Stimulated activated CD8-positive, alpha-beta memory T cell treated with anti-CD3 and anti-CD28 coated beads, Interleukin-7, amount 100 ng/mL, for 4 hours (primary cell): Measurements from ENCODE around the gene TMEM217.
"Not testable (repeated sequence)": the region's sequence is repeated elsewhere in the genome, so short reads cannot be mapped to it uniquely, and the experiment has no call there.

Source experiments
- DNase-seq, 2 donors: peaks; one replicate each; pipeline ENCODE4 v3.0.0-alpha.2; 2020; ENCODE audit warnings: low read depth in 2 of 2

Gene TMEM217

GRCh38 chr6:37185949-37186720 lies 71.8 kb downstream of the TMEM217 start:
- DNase-seq = not testable (repeated sequence)

DNA sequence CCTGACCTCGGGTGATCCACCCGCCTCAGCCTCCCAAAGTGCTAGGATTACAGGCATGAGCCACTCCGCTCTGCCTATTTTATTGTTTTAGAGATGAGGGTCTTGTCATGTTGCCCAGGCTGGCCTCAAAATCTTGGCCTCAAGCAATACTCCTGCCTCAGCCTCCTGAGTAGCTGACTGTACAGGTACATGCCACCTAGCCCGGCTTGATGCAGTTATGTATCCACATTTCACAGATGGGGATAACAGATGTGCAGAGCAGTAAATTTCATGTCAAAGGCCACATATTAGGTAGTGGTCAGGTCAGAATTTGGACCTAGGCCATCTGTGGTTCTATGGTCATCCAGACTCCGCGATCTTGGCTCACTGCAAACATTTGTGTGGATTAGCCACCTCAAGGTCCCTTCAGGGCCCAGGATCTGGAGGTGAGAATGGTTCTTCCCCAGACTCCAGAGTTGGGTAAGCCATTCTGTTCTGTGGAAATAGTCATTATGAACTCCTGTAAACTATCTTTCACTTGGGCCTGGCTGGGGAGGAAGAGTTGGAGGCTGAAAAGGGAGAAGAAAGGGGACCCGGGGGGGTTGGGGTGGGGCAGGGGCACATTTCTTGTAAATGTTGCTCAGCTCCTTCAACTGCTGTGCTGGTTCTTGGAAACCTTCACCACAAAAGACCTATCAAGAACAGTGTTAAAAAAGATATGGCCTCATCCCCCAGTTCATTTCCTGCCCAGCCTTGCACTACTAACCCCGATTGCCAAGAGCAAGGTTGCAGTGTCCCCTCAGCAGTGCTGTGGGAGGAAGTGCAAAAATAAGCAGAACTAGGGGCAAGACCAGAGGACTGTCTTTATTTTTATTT lies 75.0 kb downstream of the TMEM217 start:
- DNase-seq = peak; percentile 55 to 66

GRCh38 chr6:37180610-37181009 lies 77.3 kb downstream of the TMEM217 start:
- DNase-seq = not testable (repeated sequence)

- DNase-seq = no peak
Measured at GRCh38 chr6:37180075-37180474, 77.9 kb downstream of the TMEM217 start.

DNA sequence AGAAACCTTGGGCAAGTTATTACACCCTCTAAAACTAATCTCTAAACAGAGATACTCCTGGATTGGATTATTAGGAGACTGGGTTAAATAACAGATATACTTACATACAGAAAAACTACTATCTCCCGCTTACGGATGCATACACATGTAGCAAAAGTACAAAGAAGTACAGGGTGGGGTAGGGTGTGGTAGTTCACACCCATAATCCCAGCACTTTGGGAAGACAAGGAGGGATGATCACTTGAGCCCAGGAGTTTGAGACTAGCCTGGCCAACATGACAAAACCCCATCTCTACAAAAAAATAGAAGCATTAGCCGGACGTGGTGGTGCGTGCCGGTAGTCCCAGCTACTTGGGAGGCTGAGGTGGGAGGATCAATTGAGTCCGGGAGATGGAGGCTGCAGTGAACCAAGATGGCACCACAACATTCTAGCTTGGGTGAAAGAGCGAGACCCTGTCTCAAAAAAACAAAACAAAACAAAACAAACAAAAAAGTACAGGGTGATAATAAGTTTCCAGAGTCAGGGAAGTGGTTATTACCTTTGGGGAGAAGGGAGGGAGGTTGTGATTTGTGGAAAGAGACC lies 79.9 kb downstream of the TMEM217 start:
- no peak for DNase-seq

DNA sequence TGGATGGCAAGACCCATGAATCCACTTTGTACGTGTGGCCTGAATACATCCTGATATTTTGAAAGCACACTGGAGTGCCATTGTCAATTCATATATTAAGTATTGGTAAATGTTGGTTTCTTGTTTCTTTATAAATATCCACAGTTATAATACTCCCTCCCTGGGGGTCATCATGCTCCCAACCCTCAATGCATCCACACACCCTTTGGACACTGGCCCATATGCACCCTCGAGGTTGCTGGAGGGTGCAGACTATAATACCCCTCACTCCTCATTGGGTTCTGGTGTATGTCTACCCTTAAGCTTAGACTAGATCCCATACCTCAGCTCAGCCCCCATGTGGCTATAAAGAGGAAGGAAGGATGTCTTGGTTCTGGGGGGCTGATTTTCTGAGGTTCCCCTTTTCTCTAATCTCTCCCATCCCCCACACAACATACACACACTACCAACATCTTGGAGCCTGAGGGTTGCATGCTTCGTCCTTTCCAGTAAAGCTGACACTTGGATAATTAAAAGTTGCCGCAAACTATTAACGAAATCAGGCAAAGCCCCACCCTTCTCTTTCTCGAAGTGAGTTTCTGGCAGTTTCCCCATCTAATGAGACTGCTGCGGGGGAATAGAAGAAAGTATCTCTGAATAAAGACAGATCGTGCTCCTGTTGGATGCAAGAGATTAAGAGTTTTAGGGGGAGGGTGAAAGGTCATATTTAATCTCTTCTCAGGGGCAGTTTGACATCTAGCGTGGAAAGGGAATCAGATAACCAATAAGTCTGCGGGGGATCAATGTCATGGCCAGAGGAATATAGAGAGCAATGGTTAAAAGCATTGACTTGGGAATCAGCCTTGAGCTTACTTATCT lies 80.6 kb downstream of the TMEM217 start:
- no peak for DNase-seq

DNA sequence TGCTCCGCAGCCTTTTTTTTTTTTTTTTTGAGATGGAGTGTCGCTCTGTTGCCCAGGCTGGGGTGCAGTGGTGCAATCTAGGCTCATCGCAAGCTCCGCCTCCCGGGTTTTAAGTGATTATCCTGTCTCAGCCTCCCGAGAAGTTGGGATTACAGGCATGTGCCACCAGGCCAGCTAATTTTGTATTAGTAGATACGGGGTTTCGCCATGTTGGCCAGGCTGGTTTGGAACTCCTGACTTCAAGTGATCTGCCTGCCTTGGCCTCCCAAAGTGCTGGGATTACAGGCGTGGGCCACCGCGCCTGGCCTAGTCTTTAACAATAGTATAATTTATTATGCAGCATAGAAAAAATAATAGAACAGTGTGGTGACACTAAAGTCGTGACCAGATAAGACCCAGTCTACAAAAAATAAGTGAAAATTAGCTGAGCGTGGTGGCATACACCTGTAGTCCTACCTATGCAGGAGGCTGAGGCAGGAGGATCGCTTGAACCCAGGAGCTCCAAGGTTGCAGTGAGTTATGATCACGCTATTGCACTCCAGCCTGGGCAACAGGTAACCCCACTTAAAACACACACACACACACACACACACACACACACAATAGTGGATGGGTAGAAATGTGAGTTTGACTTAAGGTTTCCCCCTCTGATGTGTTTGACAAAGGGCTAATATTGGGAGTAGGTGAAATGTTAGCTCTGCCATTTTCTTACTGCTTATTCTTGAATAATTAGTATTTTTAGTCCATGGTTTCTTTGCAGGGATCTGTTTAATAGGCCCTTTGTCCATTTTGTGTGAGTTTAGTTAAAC lies 81.5 kb downstream of the TMEM217 start:
- no peak for DNase-seq

DNA sequence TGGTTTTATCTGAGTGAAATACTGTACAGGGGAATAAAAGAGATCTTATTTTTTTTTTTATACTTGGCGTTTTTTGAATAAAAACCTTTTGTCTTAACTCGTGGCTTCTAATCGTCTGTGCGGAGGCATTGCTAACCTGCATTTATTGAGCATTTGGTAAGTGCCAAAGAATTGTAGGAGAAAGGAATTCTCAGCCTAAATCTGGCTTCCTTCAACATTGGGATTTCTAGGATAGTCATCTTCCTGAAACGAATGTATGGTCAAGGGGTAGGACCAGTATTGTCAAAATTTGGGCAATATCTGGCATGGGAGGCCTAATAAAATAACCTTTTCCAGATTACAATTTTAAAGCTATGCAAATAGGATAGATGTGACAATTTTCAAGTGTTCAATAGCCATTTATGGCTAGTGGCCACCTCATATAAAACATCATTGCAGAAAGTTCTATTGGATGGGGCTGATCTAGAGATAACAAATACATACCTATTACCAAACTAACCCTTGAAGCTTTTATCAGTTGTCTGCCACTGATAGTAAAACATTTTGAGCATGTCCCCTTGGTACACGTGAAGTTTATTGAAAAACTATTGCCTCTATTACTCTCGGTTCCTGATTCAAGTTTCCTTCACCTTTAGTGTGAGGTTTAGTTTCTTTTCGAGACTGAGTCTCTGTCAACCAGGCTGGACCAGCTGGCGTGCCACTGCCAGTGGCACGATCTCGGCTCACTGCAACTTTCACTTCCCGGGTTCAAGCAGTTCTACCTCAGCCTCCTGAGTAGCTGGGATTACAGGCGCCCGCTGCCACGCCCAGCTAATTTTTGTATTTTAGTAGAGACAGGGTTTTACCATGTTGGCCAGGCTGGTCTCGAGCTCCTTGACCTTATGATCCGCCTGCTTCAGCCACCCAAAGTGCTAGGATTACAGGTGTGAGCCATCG lies 82.3 kb downstream of the TMEM217 start:
- no peak for DNase-seq

GRCh38 chr6:37174515-37175331 lies 83.2 kb downstream of the TMEM217 start:
- DNase-seq = no peak

DNA sequence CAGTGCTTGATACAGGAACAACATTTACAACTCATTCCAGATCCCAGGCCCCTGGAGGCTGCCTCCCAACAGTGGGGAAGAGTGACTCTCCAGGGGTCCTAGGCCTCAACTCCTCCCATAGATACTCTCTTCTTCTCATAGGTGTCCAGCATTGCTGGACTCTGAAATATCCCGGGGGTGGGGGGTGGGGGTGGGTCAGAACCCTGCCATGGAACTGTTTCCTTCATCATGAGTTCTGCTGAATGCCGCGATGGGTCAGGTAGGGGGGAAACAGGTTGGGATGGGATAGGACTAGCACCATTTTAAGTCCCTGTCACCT lies 83.8 kb downstream of the TMEM217 start:
- no peak for DNase-seq

DNA sequence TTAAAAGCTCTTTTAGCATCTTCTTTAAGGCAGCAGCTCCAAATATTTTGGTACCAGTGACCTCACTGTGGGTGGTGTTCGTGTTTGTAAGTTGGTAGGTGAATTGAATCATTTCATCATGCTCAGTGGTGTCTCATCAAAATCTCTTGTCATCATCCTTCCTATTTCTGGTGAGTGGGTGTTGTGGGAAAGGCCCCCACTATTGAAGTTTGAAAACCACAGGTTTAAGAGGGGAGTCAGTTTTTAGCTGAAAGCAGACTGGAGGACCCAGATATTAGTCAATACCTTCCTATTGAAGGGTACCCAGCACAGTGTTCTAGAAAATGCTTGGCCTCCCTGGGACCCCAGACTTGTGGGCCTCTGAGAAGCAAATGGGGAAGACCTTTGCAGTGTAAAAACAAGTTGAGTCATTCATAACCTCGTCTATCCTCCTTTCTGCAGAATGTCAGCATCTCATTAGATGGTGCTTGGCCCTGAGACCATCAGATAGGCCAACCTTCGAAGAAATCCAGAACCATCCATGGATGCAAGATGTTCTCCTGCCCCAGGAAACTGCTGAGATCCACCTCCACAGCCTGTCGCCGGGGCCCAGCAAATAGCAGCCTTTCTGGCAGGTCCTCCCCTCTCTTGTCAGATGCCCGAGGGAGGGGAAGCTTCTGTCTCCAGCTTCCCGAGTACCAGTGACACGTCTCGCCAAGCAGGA lies 84.3 kb downstream of the TMEM217 start:
- peak; percentile 34 to 58 for DNase-seq

- DNase-seq = no peak
Measured at GRCh38 chr6:37172912-37173492, 84.9 kb downstream of the TMEM217 start.

GRCh38 chr6:37171970-37172812 lies 85.8 kb downstream of the TMEM217 start:
- DNase-seq = peak; percentile 76 to 91

- DNase-seq = no peak
Measured at GRCh38 chr6:37171201-37171969, 86.6 kb downstream of the TMEM217 start.

DNA sequence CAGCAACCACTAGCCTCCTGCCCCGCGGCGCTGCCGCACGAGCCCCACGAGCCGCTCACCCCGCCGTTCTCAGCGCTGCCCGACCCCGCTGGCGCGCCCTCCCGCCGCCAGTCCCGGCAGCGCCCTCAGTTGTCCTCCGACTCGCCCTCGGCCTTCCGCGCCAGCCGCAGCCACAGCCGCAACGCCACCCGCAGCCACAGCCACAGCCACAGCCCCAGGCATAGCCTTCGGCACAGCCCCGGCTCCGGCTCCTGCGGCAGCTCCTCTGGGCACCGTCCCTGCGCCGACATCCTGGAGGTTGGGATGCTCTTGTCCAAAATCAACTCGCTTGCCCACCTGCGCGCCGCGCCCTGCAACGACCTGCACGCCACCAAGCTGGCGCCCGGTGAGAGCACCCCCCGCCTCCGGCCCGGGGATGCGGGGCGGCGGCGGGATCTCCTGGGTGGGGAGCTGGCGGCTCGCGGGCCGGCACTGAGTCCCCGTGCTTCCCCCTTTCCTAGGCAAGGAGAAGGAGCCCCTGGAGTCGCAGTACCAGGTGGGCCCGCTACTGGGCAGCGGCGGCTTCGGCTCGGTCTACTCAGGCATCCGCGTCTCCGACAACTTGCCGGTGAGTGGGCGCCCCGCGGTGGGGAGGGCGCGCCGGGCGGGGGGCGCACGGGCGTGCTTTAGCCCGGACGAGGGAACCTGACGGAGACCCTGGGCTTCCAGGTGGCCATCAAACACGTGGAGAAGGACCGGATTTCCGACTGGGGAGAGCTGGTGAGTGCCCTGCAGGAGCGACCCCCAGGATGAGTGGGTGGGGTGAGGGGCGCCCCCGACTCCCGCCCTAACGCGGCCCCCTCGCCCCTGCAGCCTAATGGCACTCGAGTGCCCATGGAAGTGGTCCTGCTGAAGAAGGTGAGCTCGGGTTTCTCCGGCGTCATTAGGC lies 87.4 kb downstream of the TMEM217 start:
- DNase-seq = peak in 1 of 2 donors; percentile 31
